Panc1 (cell line): ENCODE measurements around the gene TSSK3.

Source experiments
- CTCF ChIP-seq: fragments of 450-650 bp; IDR thresholded peaks from 2 replicates; pipeline ENCODE4 v1.5.1; 2017; ENCODE audit warnings: mild to moderate bottlenecking
- POLR2AphosphoS5 ChIP-seq: IDR thresholded peaks from 2 replicates; pipeline ENCODE4 v1.6.1; 2012; ENCODE audit warnings: mild to moderate bottlenecking, low read depth, low read length, moderate library complexity
- REST ChIP-seq, 2 experiments: IDR thresholded peaks; 2 replicates each; pipeline ENCODE4 v1.6.1; 2011 to 2012; ENCODE audit warnings: low read depth in 2 of 2, control low read depth in 1 of 2, low read length in 1 of 2, mild to moderate bottlenecking in 1 of 2, moderate library complexity in 1 of 2; ENCODE audit not compliant: insufficient read depth in 1 of 2
- SIN3A ChIP-seq: IDR thresholded peaks from 2 replicates; pipeline ENCODE4 v1.6.1; 2012; ENCODE audit warnings: low read depth, mild to moderate bottlenecking, low read length, moderate library complexity, borderline replicate concordance; ENCODE audit not compliant: insufficient read depth
- TCF7L2 ChIP-seq: IDR thresholded peaks from 2 replicates; pipeline ENCODE4 v1.6.1; 2011; ENCODE audit warnings: mild to moderate bottlenecking, low read depth, low read length, inconsistent platforms

GRCh38 chr1:32399843-32400242 is 37.5 kb downstream of the TSSK3 start:
- TF ChIP-seq CTCF (no peak), TCF7L2 (no peak), POLR2AphosphoS5 (no peak), REST (IDR thresholded peaks at IDR 0.05; ENCODE audit: insufficient read depth in 1 of 2, low read depth in 2 of 2, low read length in 1 of 2) (no peak), SIN3A (no peak)
